Activated CD4-positive, alpha-beta T cell treated with anti-CD3 and anti-CD28 coated beads, Interleukin-2, amount 50 U/mL, for 4 hours (primary cell): ENCODE results near the gene CIB4.
"Not testable (repeated sequence)": the region's sequence is repeated elsewhere in the genome, so short reads cannot be mapped to it uniquely, and the experiment has no call there.

ENCODE experiments used
- DNase-seq, 2 experiments: peaks; one replicate each; pipeline ENCODE4 v3.0.0-alpha.2; 2020

The CIB4 gene

GRCh38 chr2:26665296-26665695, 24.1 kb upstream of the CIB4 start:
- DNase-seq = not testable (repeated sequence)

- DNase-seq = no peak
These were observed 19.3 kb upstream of the CIB4 start for GRCh38 chr2:26660363-26660962.

DNA sequence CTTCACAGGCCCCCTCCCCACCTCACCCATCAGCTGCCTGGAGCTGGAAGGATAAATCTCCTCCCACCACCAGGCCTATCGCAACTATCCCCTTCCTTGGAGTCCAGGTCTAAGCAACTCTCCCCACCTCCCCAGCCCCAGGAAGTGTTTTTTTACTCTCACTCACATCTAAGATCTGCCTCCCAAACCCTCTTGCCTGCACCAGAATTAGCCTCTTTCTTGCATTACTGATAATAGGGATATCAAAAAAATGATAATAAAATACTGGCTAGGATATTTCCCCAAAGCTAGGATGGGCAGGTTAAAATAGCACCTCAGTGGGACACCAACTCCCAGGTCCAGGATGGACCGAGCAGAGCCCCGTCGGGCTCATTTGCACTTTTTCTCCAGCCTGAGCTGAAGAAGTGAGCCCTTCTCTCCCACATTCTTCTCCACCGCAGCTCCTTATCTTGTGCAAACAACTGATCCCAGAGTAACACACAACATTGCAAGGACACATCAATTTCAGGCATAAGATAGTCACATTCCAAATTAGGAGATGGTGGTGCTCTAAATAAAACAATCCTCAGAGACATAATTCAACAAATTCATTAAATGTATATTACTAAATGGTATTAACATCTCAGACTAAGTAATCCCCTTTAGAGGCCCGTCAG, 17.7 kb upstream of the CIB4 start:
- DNase-seq = no peak

DNA sequence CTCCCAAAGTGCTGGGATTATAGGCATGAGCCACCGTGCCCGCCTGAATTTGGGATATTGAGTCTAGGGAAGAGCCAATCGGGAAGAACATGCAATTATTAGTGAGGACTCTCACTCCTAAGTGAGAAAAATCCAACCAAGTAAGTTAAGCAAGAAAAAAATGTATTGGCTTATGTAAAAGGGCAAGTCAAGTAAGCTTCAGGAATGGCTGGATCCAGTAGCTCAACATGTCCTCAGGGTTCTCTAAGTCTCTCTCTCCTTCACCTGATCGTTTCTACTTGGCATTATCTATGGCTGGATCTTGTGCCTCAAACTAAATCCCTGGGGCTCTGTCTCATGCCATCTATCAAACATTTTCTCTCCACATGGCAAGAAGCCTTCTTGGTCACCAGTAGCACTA, 16.1 kb upstream of the CIB4 start:
- no peak for DNase-seq

- DNase-seq = no peak
These were observed 14.5 kb upstream of the CIB4 start for GRCh38 chr2:26655611-26656195.

GRCh38 chr2:26655120-26655519, 14.0 kb upstream of the CIB4 start:
- DNase-seq = not testable (repeated sequence)

- DNase-seq = no peak
These were observed 12.8 kb upstream of the CIB4 start for GRCh38 chr2:26654061-26654340.

GRCh38 chr2:26653207-26654060, 12.3 kb upstream of the CIB4 start:
- DNase-seq = no peak

DNA sequence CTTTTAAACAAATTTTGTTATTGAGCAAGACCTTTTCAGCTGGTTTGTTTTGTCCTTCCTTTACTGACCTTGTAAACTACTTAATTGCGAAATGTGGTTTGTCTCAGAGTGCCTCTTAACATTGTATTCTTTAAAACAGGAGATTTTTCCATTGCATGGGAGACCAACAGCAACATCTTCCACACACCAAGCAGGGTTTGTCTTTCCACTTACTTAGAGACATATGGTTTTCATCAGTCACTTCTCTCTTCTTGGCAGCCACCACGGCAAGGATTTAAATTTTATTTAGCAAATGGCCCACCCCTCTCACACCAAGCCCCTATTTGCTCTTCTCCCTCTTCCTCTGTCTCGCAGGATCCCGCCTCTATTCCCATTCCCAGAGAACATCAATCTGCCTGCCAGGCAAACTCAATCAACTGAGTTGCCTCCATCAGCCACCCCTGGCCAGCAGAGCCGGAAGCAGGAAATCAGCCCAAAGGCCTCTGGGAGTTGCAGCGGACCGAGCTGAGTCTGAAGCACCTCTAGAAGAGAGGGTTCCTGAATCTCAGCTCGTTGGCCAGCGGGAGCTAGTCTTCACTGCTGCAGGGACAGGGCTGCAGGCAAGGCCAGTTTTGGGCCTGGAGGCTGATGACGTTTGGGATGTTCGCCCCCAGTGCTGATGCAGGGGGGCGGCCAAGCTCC, 11.3 kb upstream of the CIB4 start:
- DNase-seq = no peak

- no peak for DNase-seq
These were observed 10.6 kb upstream of the CIB4 start for GRCh38 chr2:26651799-26652198.

DNA sequence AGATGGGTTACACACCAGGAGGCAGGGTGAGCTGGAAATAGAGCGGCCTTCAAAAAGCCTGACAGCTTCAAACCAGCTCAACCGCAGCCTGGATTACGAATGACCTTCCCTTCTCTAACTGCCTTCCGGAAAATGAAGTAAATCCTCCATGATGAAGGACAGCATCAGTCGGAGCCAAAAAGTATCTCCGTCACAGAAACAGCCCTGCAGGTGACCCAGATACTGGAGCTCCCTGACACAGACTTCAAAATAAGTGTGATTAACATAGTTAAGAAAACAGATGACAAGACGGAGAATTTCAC, 10.3 kb upstream of the CIB4 start:
- DNase-seq = no peak

DNA sequence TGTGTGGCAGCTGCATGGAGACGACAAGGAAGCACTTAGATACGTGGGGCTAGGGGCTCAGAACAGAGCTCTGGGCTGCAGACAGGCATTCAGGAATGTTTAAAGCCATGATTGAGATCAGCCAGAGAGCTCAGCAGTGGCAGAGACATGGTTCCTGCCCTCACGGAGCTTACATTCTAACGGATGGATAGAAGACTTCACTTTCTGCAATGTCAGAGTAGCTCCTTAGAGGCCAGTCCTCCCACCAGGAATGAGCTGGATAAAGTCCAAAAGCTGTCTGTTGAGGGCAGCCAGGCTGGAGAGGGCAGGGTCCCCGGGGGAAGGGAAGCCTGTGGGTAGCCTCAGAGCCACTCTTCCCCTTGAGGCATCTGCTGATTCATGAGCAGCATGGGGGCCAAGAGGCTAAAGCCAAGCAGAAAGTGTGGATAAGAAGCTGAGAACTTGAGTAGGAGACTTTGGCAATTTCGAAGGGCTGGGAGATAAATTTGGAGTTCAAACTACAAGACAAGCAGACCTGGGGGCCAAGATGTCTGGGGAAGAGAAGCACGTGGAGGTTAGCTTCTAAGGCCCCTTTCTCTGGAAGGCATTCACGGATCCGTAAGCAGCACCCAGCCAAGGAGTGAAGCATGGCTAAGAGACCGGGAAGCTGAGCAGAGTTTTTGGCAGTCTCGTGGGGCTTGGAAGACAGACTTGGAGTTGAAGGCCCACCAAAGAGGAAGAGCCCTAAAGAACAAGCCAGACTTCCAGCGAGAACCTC, 9.7 kb upstream of the CIB4 start:
- no peak for DNase-seq

GRCh38 chr2:26649992-26650712, 9.0 kb upstream of the CIB4 start:
- DNase-seq = no peak

DNA sequence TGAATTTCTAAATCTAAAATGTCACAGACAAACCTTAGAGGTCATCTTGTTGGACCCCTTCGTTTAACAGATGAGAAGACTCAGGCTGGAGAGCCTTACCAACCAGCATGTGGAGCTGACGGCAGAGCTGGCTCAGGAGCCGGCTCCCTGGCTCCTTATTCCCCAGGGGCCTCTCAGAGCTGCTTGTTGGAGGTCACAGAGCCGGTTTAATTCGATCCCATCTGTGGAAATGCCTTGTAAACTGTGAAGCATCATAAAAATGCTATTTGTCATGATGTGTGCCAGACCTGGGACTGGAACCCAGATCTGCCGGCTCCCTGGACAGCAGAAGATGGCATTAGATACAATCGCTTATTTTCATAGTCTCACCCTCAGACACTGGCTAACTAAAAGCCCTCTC, 8.2 kb upstream of the CIB4 start:
- DNase-seq = no peak

DNA sequence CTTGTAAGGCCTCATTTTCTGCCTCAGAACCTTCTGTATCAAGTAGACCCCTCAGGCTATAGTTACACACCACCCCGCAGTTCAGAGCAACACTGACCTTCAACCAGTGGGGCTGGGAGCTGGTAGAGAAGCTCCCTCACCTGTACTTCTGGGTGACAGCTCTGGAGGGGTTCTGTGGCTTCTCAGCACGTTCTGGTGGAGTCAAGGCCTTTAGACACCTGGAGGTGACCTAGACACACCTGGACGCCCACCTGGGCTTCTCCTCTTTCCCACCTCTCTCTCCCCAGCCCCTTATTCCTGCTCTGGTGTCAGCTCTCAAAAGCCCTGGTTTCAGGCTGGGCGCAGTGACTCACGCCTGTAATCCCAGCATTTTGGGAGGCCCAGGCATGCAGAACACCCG, 7.3 kb upstream of the CIB4 start:
- no peak for DNase-seq

- no peak for DNase-seq
These were observed 6.8 kb upstream of the CIB4 start for GRCh38 chr2:26647981-26648380.

DNA sequence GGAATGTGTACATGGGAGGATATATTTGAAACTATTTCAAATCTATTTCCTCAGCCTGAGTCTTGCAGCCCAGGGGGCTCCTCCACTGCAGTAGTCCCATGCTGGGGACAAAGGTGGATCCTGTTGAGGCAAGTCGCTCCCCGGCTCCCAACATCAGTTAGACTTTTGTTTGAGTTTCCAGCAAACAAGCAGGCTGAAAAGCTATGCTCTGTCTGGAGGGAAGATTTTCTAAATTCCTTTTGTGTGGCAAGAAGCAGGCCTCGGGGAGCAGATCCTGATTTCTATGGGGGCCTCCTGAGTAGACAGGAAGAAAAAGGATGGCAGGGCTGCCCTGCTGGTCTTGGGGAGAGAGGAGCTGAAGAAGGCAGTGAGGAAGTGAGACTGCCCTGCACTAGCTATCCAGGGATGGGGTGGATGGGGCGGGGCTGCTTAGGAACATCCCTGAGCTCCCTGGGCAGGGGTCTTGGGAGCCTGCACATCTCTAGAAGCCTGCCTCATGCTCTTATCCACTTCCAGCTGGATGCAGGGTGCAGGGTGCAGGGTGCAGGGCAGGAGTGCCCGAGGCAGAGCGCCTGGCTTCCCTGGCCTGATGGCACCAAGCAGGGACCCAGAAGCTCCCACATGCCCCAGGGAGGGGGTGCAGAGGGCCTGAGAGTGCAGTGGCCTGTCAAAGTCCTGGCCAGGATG, 6.0 kb upstream of the CIB4 start:
- DNase-seq = no peak

GRCh38 chr2:26645762-26646161, 4.6 kb upstream of the CIB4 start:
- DNase-seq = no peak

- no peak for DNase-seq
These were observed 3.1 kb upstream of the CIB4 start for GRCh38 chr2:26644188-26644835.

DNA sequence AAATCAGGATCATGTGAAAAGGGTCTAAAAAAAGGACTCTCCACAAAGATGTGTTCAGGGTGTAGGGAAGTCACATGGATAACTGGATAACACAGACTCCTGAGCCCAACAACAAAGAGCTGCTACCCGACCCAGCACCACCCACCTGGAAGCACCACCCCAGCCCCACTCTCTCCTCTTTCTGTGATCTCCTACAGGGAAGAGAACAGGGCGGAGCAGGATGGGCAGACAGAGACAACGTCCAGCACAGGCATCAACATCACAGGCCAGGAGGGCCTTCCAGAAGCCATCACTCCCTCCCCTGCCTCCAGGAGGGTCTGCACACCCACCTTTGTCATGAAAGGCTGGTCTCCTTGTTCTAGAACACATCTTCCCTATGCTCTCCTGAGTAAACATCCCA, 1.3 kb upstream of the CIB4 start:
- DNase-seq = no peak

DNA sequence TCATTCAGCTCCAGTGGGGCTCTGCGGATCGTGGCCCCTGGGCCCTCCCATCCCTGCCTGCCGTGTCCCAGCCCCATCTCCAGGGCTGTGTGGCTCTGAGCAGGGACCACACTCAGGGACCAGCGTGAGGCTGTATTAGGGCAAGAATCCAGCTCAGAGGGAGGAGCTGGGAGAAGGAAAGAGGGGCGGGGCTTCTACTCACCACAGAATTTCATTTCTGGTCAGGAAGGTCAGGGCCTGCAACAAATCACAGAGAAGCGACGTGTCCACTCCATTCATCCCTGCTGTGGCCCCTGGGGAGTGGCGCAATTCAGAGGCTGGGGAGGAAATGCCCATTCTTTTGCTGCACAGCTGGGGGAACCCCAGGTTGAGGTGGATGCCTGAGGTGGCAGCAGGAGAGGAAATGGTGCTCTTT, 828 bp downstream of the CIB4 start:
- DNase-seq = no peak
